ENCODE results near the gene CAB39. TPM values are rescaled to one million over a fixed set of nuclear protein-coding genes. Genes with fewer than 3 reads are reported as not detected.

The CAB39 gene
- total RNA-seq, 1 experiment from 2014 or later: 86.1 TPM

GRCh38 chr2:230674966-230675672 is 37.5 kb upstream of the CAB39 start:
- intact Hi-C loops (cut with micrococcal nuclease; ENCODE audit: unreplicated experiment): no loop called here
- TF ChIP-seq CTCF (conservative IDR thresholded peaks at IDR 0.05) (no peak), EZH2 (IDR thresholded peaks at IDR 0.05; ENCODE audit: low read depth) (no peak)
- Histone ChIP-seq H3K9me3 (ENCODE audit: insufficient read depth, low read depth) (peaks cover 10% of the 10 kb centered on the region), H3F3A (ENCODE audit: insufficient read depth, low read depth) (peaks cover 13% of the 10 kb centered on the region; the same call in 1 of the 2 replicates), H3K27me3 (ENCODE audit: insufficient read depth, low read depth) (no peaks in the 10 kb centered on the region), H3K4me1 (replicated peaks; ENCODE audit: insufficient read depth) (peaks cover 19% of the 10 kb centered on the region), H3K27ac (no peak overlapping the region), H3K79me2 (ENCODE audit: low read depth) (no peaks in the 10 kb centered on the region), H3K36me3 (ENCODE audit: low read depth) (no peaks in the 10 kb centered on the region), H4K20me1 (ENCODE audit: insufficient read depth) (no peaks in the 10 kb centered on the region), H3K4me2 (no peak overlapping the region), H3K9me2 (ENCODE audit: insufficient read depth) (no peaks in the 10 kb centered on the region), H2AFZ (no peak overlapping the region), H3K4me3 (no peak overlapping the region)
- no peak for DNase-seq
- no TSS peak for BruUV-seq (replicated peaks)
- ChIA-PET CTCF (interaction anchor here (0.7 kb wide), 2 partner anchors 10 to 118 kb away, joined by 3 to 4 read pairs; no protein-coding TSS in a partner anchor), POLR2A (ENCODE audit: unreplicated experiment) (no interaction called here)

GRCh38 chr2:230676546-230676945 is 36.1 kb upstream of the CAB39 start:
- intact Hi-C loops (cut with micrococcal nuclease; ENCODE audit: unreplicated experiment): no loop called here
- Histone ChIP-seq H3K4me1 (replicated peaks; ENCODE audit: insufficient read depth) (peaks cover 11% of the 10 kb centered on the region), H3K36me3 (ENCODE audit: low read depth) (no peaks in the 10 kb centered on the region), H3K4me3 (no peak overlapping the region), H3K27ac (no peak overlapping the region), H4K20me1 (ENCODE audit: insufficient read depth) (no peaks in the 10 kb centered on the region), H2AFZ (no peak overlapping the region), H3K4me2 (no peak overlapping the region), H3K27me3 (ENCODE audit: insufficient read depth, low read depth) (no peaks in the 10 kb centered on the region), H3F3A (ENCODE audit: insufficient read depth, low read depth) (peaks cover 9% of the 10 kb centered on the region; the same call in 1 of the 2 replicates), H3K9me3 (ENCODE audit: insufficient read depth, low read depth) (peaks cover 10% of the 10 kb centered on the region), H3K79me2 (ENCODE audit: low read depth) (no peaks in the 10 kb centered on the region), H3K9me2 (ENCODE audit: insufficient read depth) (no peaks in the 10 kb centered on the region)
- TF ChIP-seq EZH2 (IDR thresholded peaks at IDR 0.05; ENCODE audit: low read depth) (no peak), CTCF (conservative IDR thresholded peaks at IDR 0.05) (no peak)
- POLR2A ChIA-PET (ENCODE audit: unreplicated experiment): no interaction called here
- CTCF ChIA-PET: interaction anchor here (0.6 kb wide), 1 partner anchor 368 kb away, joined by 9 read pairs; no protein-coding TSS in a partner anchor
- DNase-seq: no peak
- no TSS peak for BruUV-seq (replicated peaks)

- Histone ChIP-seq H3K27ac (no peak overlapping the region), H4K20me1 (ENCODE audit: insufficient read depth) (no peaks in the 10 kb centered on the region), H3K79me2 (ENCODE audit: low read depth) (no peaks in the 10 kb centered on the region), H3K36me3 (ENCODE audit: low read depth) (no peaks in the 10 kb centered on the region), H3K9me3 (ENCODE audit: insufficient read depth, low read depth) (peaks cover 10% of the 10 kb centered on the region), H3K4me2 (no peak overlapping the region), H3K4me3 (no peak overlapping the region), H3K9me2 (ENCODE audit: insufficient read depth) (no peaks in the 10 kb centered on the region), H2AFZ (no peak overlapping the region), H3K27me3 (ENCODE audit: insufficient read depth, low read depth) (no peaks in the 10 kb centered on the region), H3F3A (ENCODE audit: insufficient read depth, low read depth) (peaks cover 9% of the 10 kb centered on the region; the same call in 1 of the 2 replicates), H3K4me1 (replicated peaks; ENCODE audit: insufficient read depth) (peaks cover 9% of the 10 kb centered on the region; the same call in 1 of the 2 replicates)
- CTCF ChIA-PET: interaction anchor here (0.6 kb wide), 1 partner anchor 369 kb away, joined by 9 read pairs; no protein-coding TSS in a partner anchor
- POLR2A ChIA-PET (ENCODE audit: unreplicated experiment): no interaction called here
- no TSS peak for BruUV-seq (replicated peaks)
- no peak for TF ChIP-seq CTCF (conservative IDR thresholded peaks at IDR 0.05)
- no peak for TF ChIP-seq EZH2 (IDR thresholded peaks at IDR 0.05; ENCODE audit: low read depth)
- intact Hi-C loops (cut with micrococcal nuclease; ENCODE audit: unreplicated experiment): no loop called here
- no peak for DNase-seq
These were observed 35.3 kb upstream of the CAB39 start for GRCh38 chr2:230677201-230677946.

Measured in PC-9 (cell line).